K562 (cell line): ENCODE data around the gene ZNF581. TPM values are rescaled to one million over a fixed set of nuclear protein-coding genes. Genes with fewer than 3 reads are reported as not detected.
A peak's percentile ranks its signal among the peaks of the same experiment; 100 is the strongest.

Source experiments
- ARHGAP35 ChIP-seq: fragments of 450-650 bp; IDR thresholded peaks from 2 replicates; pipeline ENCODE4 v1.6.1; 2018; ENCODE audit not compliant: partially characterized antibody
- ATF6 ChIP-seq: sonication (generic); formaldehyde crosslinking; IDR thresholded peaks from 2 replicates; pipeline ENCODE4 v1.4.0; 2020; ENCODE audit warnings: mild to moderate bottlenecking, missing genetic modification reagents
- BRCA1 ChIP-seq, 2 experiments: fragments of 450-650 bp in 1 of 2; sonication (generic) in 1 of 2; formaldehyde crosslinking in 1 of 2; IDR thresholded peaks; 2 replicates each; pipeline versions ENCODE4 v1.5.0 to v1.6.1; 2017 to 2020; ENCODE audit warnings: mild to moderate bottlenecking in 1 of 2, missing genetic modification reagents in 1 of 2
- CAMTA2 ChIP-seq: fragments of 250-450 bp; sonication (Bioruptor Pico); conservative IDR thresholded peaks from 2 replicates; pipeline ENCODE4 v1.5.1; 2022
- CBX1 ChIP-seq: sonication (generic); IDR thresholded peaks from 2 replicates; pipeline ENCODE4 v1.6.1; 2016; ENCODE audit warnings: antibody characterized with exemption, low read depth, mild to moderate bottlenecking
- CREM ChIP-seq: IDR thresholded peaks from 2 replicates; pipeline ENCODE4 v1.6.1; 2014; ENCODE audit warnings: antibody characterized with exemption, low read depth
- EP400 ChIP-seq: fragments of 450-650 bp; IDR thresholded peaks from 2 replicates; pipeline ENCODE4 v1.6.1; 2017; ENCODE audit warnings: antibody characterized with exemption, mild to moderate bottlenecking, moderate library complexity
- JUND ChIP-seq, 2 experiments: IDR thresholded peaks; 2 replicates in 1 of 2; 3 replicates in 1 of 2; pipeline ENCODE4 v1.6.1; 2011; ENCODE audit warnings: borderline replicate concordance in 2 of 2, low read depth in 2 of 2, low read length in 2 of 2, improper control_type of control experiment in 1 of 2, missing biosample characterization in 1 of 2, missing genetic modification characterization in 1 of 2, missing genetic modification reagents in 1 of 2
- MTA2 ChIP-seq: fragments of 450-650 bp; IDR thresholded peaks from 2 replicates; pipeline ENCODE4 v1.6.1; 2016; ENCODE audit warnings: low read depth
- NEUROD1 ChIP-seq: fragments of 150-350 bp; IDR thresholded peaks from 2 replicates; pipeline ENCODE4 v1.6.1; 2014; ENCODE audit warnings: borderline replicate concordance, low read length, low read depth; ENCODE audit not compliant: partially characterized antibody
- NR0B1 ChIP-seq: fragments of 450-650 bp; IDR thresholded peaks from one replicate; pipeline ENCODE4 v1.6.1; 2018; ENCODE audit warnings: mild to moderate bottlenecking, moderate library complexity; ENCODE audit not compliant: partially characterized antibody
- NR4A1 ChIP-seq, 2 experiments: fragments of 250-450 bp in 1 of 2; fragments of 450-650 bp in 1 of 2; sonication (Bioruptor Pico) in 1 of 2; IDR thresholded peaks; 2 replicates each; pipeline versions ENCODE4 v1.4.0 to v1.6.1; 2016 to 2020; ENCODE audit warnings: mild to moderate bottlenecking in 2 of 2, missing compliant biosample characterization in 1 of 2, missing genetic modification characterization in 1 of 2, moderate library complexity in 1 of 2
- PHB ChIP-seq: fragments of 250-450 bp; sonication (Bioruptor Pico); IDR thresholded peaks from 2 replicates; pipeline ENCODE4 v1.5.0; 2021
- RBM25 ChIP-seq: fragments of 200-400 bp; formaldehyde crosslinking; IDR thresholded peaks from 2 replicates; pipeline ENCODE4 v1.6.1; 2018; ENCODE audit warnings: low read length, low read depth, moderate library complexity; ENCODE audit not compliant: severe bottlenecking
- SRSF1 ChIP-seq: fragments of 200-400 bp; formaldehyde crosslinking; IDR thresholded peaks from 2 replicates; pipeline ENCODE4 v1.6.1; 2017; ENCODE audit warnings: mild to moderate bottlenecking, low read depth, low read length, moderate library complexity
- TFAM ChIP-seq: fragments of 250-450 bp; sonication (Bioruptor Pico); conservative IDR thresholded peaks from 2 replicates; pipeline ENCODE4 v1.5.0; 2021; ENCODE audit warnings: mild to moderate bottlenecking, moderate library complexity
- THAP12 ChIP-seq: fragments of 250-450 bp; sonication (Bioruptor Pico); IDR thresholded peaks from 2 replicates; pipeline ENCODE4 v1.9.0; 2021; ENCODE audit warnings: mild to moderate bottlenecking, inconsistent platforms
- XRCC3 ChIP-seq: fragments of 450-650 bp; IDR thresholded peaks from 2 replicates; pipeline ENCODE4 v1.6.1; 2017; ENCODE audit warnings: mild to moderate bottlenecking, moderate library complexity
- ZBTB26 ChIP-seq: fragments of 450-650 bp; formaldehyde crosslinking; IDR thresholded peaks from 2 replicates; pipeline ENCODE4 v1.4.0; 2022; ENCODE audit warnings: missing genetic modification characterization
- ZNF408 ChIP-seq: fragments of 250-450 bp; sonication (Bioruptor Pico); IDR thresholded peaks from 2 replicates; pipeline ENCODE4 v1.4.0; 2020; ENCODE audit warnings: low read depth, mild to moderate bottlenecking, moderate library complexity
- polyA plus RNA-seq, 8 experiments: library from polyadenylated mRNA; depleted of rRNA in 4 of 8; stranded (reverse) in 5 of 8; unstranded in 3 of 8; fragments of >200 nt; fragmentation: Nextera tagmentation in 2 of 8; fragmentation: Illumina TruSeq in 1 of 8; extraction: Ambion mirVana in 2 of 8; extraction: Trizol in 1 of 8; gene quantifications; 2 replicates each; pipeline versions ENCODE4 v1.2.1 to v1.2.3, GENCODE V29; 2011 to 2014; ENCODE audit warnings: inconsistent platforms in 1 of 8, missing spikeins in 1 of 8
- total RNA-seq, 7 experiments: library from RNA; depleted of rRNA in 6 of 7; stranded (reverse); fragments of >200 nt in 6 of 7; fragmentation: Illumina TruSeq in 2 of 7; extraction: Trizol in 2 of 7; gene quantifications; 2 replicates each; pipeline versions ENCODE4 v1.2.1 to v1.2.3, GENCODE V29; 2011 to 2021; ENCODE audit warnings: low replicate concordance in 1 of 7

Gene ZNF581
- total and polyA plus RNA-seq, 9 of the 15 experiments (the other 6 are each of a cell fraction or from before 2014, with no cell fraction given) = 2.4 to 39.4 (median 15.4) TPM

- TF ChIP-seq NR4A1 (CRISPR knock-in tag; IDR thresholded peaks at IDR 0.05) = 0 out of 2 replicates have a peak, but pooled peaks have one; percentile 84
- TF ChIP-seq NR4A1 (tag; IDR thresholded peaks at IDR 0.05) = 0 out of 2 replicates have a peak, but pooled peaks have one; percentile 82
- TF ChIP-seq ZNF408 = no peak
- 0 out of 2 replicates have a peak, but pooled peaks have one; percentile 31 for TF ChIP-seq PHB (CRISPR knock-in tag)
- no peak for TF ChIP-seq TFAM (CRISPR knock-in tag)
- peak; percentile 83 for TF ChIP-seq CREM
- no peak for TF ChIP-seq CAMTA2
- no peak for TF ChIP-seq JUND (IDR thresholded peaks at IDR 0.05; ENCODE audit: borderline replicate concordance, low read depth, low read length)
- no peak for TF ChIP-seq JUND (tag; IDR thresholded peaks at IDR 0.05; ENCODE audit: borderline replicate concordance, low read depth, low read length)
- TF ChIP-seq THAP12 (CRISPR knock-in tag) = peak; percentile 66; the same call in 1 of the 2 replicates
- TF ChIP-seq ARHGAP35 = no peak
- TF ChIP-seq ZBTB26 = no peak
- TF ChIP-seq NR0B1 = no peak
- no peak for TF ChIP-seq XRCC3
- no peak; the same call in 1 of the 2 replicates for TF ChIP-seq CBX1
- TF ChIP-seq SRSF1 = no peak
- no peak for TF ChIP-seq BRCA1 (IDR thresholded peaks at IDR 0.05)
- no peak for TF ChIP-seq BRCA1 (CRISPR knock-in tag; IDR thresholded peaks at IDR 0.05)
- TF ChIP-seq MTA2 = no peak
- TF ChIP-seq NEUROD1 = peak; percentile 10
- no peak for TF ChIP-seq ATF6
- peak; percentile 97 for TF ChIP-seq EP400
- no peak for TF ChIP-seq RBM25
Observed at GRCh38 chr19:55654868-55655647, 11.6 kb downstream of the ZNF581 start, which contains the start of gene U2AF2 (continued).
